Mesothelial cell of epicardium (in vitro differentiated cells): ENCODE measurements around the gene VAMP2. TPM values are rescaled to one million over a fixed set of nuclear protein-coding genes. Genes with fewer than 3 reads are reported as not detected.
A peak's percentile ranks its signal among the peaks of the same experiment; 100 is the strongest.

Experiments
- DNase-seq, 2 experiments: peaks; one replicate each; pipeline ENCODE4 v3.0.0; 2021; ENCODE audit warnings: low spot score in 2 of 2; ENCODE audit not compliant: unreplicated experiment in 2 of 2
- H3K27ac Mint-ChIP-seq: 2 replicates; pipeline ENCODE4 v1.8.0; 2021; ENCODE audit warnings: mixed read lengths
- H3K27me3 Mint-ChIP-seq: 2 replicates; pipeline ENCODE4 v1.8.0; 2021; ENCODE audit warnings: low read depth, mixed read lengths
- H3K36me3 Mint-ChIP-seq: 2 replicates; pipeline ENCODE4 v1.8.0; 2021; ENCODE audit warnings: mixed read lengths
- H3K4me1 Mint-ChIP-seq: 2 replicates; pipeline ENCODE4 v1.8.0; 2021; ENCODE audit warnings: mixed read lengths
- H3K4me3 Mint-ChIP-seq: 2 replicates; pipeline ENCODE4 v1.8.0; 2021; ENCODE audit warnings: mild to moderate bottlenecking, moderate library complexity, mixed read lengths
- H3K9me3 Mint-ChIP-seq: 2 replicates; pipeline ENCODE4 v1.8.0; 2021; ENCODE audit warnings: mixed read lengths
- CTCF ChIP-seq: fragments of 200-600 bp; sonication (generic); IDR thresholded peaks from one replicate; pipeline ENCODE4 v1.5.0; 2021; ENCODE audit warnings: antibody characterized with exemption; ENCODE audit not compliant: unreplicated experiment
- total RNA-seq: library from RNA; stranded (reverse); gene quantifications from 3 replicates; pipeline ENCODE4 v1.2.1, GENCODE V29; 2021

Gene VAMP2
- total RNA-seq, 1 donor from 2014 or later: 54.8 TPM

- TF ChIP-seq CTCF: no peak
- Mint-ChIP-seq H3K27me3 (peaks cover 74% of the 10 kb centered on the region), H3K36me3 (no peaks in the 10 kb centered on the region), H3K27ac (peak overlapping the region; percentile 48), H3K4me3 (peak overlapping the region; percentile 78), H3K9me3 (no peaks in the 10 kb centered on the region), H3K4me1 (peaks cover 46% of the 10 kb centered on the region)
- peak; percentile 72 to 97 for DNase-seq
Measured at GRCh38 chr17:8125154-8125946, 37.4 kb downstream of the VAMP2 start.

- TF ChIP-seq CTCF: no peak
- DNase-seq: no peak
- Mint-ChIP-seq H3K4me1 (peaks cover 48% of the 10 kb centered on the region), H3K9me3 (no peaks in the 10 kb centered on the region), H3K4me3 (peak overlapping the region; percentile 78), H3K36me3 (no peaks in the 10 kb centered on the region), H3K27ac (peak overlapping the region; percentile 44), H3K27me3 (peaks cover 68% of the 10 kb centered on the region)
Measured at GRCh38 chr17:8124350-8125153, 38.2 kb downstream of the VAMP2 start.

GRCh38 chr17:8123695-8124349 lies 38.9 kb downstream of the VAMP2 start, which contains the start of gene HES7:
Gene HES7 (minus strand): TSS chr17:8124106. CDS start chr17:8124084, 22 bp downstream.
- Mint-ChIP-seq H3K9me3 (no peaks in the 10 kb centered on the region), H3K36me3 (no peaks in the 10 kb centered on the region), H3K4me1 (peaks cover 48% of the 10 kb centered on the region), H3K27ac (peak within 1 kb of the TSS; percentile 44), H3K27me3 (peaks cover 64% of the 10 kb centered on the region), H3K4me3 (peak within 1 kb of the TSS; percentile 78)
- TF ChIP-seq CTCF: no peak
- no peak for DNase-seq

GRCh38 chr17:8122924-8123694 lies 39.6 kb downstream of the VAMP2 start:
- Mint-ChIP-seq H3K4me1 (peaks cover 53% of the 10 kb centered on the region), H3K27me3 (peaks cover 66% of the 10 kb centered on the region), H3K9me3 (no peaks in the 10 kb centered on the region), H3K36me3 (no peaks in the 10 kb centered on the region), H3K4me3 (peak overlapping the region; percentile 78), H3K27ac (peak overlapping the region; percentile 10)
- TF ChIP-seq CTCF: no peak
- DNase-seq: no peak

- Mint-ChIP-seq H3K4me3 (peak overlapping the region; percentile 78), H3K9me3 (no peaks in the 10 kb centered on the region), H3K4me1 (peaks cover 58% of the 10 kb centered on the region), H3K36me3 (no peaks in the 10 kb centered on the region), H3K27ac (no peak overlapping the region), H3K27me3 (peaks cover 73% of the 10 kb centered on the region)
- TF ChIP-seq CTCF: no peak
- DNase-seq: no peak
Measured at GRCh38 chr17:8122422-8122923, 40.3 kb downstream of the VAMP2 start.
